MCF 10A (cell line): Measurements from ENCODE around the gene TKTL1. TPM values are rescaled to one million over a fixed set of nuclear protein-coding genes. Genes with fewer than 3 reads are reported as not detected.
"Not testable (repeated sequence)": the region's sequence is repeated elsewhere in the genome, so short reads cannot be mapped to it uniquely, and the experiment has no call there.

Experiments used
- Bru-seq: library from RNA; stranded (reverse); fragments of 400-500 nt; gene quantifications from one replicate; lab custom pipeline; 2021; lab: Mats Ljungman, UMichigan
- BruChase-seq, 2 experiments: library from RNA; stranded (reverse); fragments of 400-500 nt; gene quantifications; one replicate each; lab custom pipeline; 2021; lab: Mats Ljungman, UMichigan
- BruUV-seq: library from RNA; stranded (reverse); fragments of 400-500 nt; replicated peaks from 2 replicates; lab custom pipeline; 2021; lab: Mats Ljungman, UMichigan
- CTCF ChIA-PET: fragments of 300-600 bp; sonication (Branson Sonifier 250); formaldehyde crosslinking; extraction: SDS; loops from one replicate; lab custom pipeline; 2021; ENCODE audit warnings: antibody characterized with exemption, inconsistent platforms; lab: Yijun Ruan, JAX
- POLR2A ChIA-PET: fragments of 300-600, 350-650 bp; sonication (Branson Sonifier 250); formaldehyde crosslinking; extraction: SDS; loops from one replicate; lab custom pipeline; 2020; ENCODE audit warnings: antibody characterized with exemption, inconsistent platforms; lab: Yijun Ruan, JAX
- DNase-seq: peaks from one replicate; pipeline ENCODE4 v3.0.0-alpha.2; 2018; ENCODE audit not compliant: unreplicated experiment
- H3K27ac Mint-ChIP-seq: one replicate; pipeline ENCODE4 v1.8.0; 2022; ENCODE audit warnings: mild to moderate bottlenecking, low read depth, mixed read lengths; ENCODE audit not compliant: unreplicated experiment
- H3K27me3 Mint-ChIP-seq: one replicate; pipeline ENCODE4 v1.8.0; 2022; ENCODE audit warnings: mixed read lengths; ENCODE audit not compliant: insufficient read depth, unreplicated experiment
- H3K36me3 Mint-ChIP-seq: one replicate; pipeline ENCODE4 v1.8.0; 2022; ENCODE audit warnings: mild to moderate bottlenecking, moderate library complexity, mixed read lengths; ENCODE audit not compliant: insufficient read depth, unreplicated experiment
- H3K4me1 Mint-ChIP-seq: one replicate; pipeline ENCODE4 v1.8.0; 2022; ENCODE audit warnings: mixed read lengths; ENCODE audit not compliant: insufficient read depth, unreplicated experiment
- H3K4me3 Mint-ChIP-seq: one replicate; pipeline ENCODE4 v1.8.0; 2022; ENCODE audit warnings: mild to moderate bottlenecking, moderate library complexity, mixed read lengths; ENCODE audit not compliant: unreplicated experiment
- H3K9me3 Mint-ChIP-seq: one replicate; pipeline ENCODE4 v1.8.0; 2022; ENCODE audit warnings: mixed read lengths; ENCODE audit not compliant: unreplicated experiment
- intact Hi-C: fragments of 100-400 bp; cut with micrococcal nuclease; formaldehyde crosslinking; loops from 2 replicates; pipeline ENCODE4 v1.14.1; 2022
- long read RNA-seq: library from polyadenylated mRNA; stranded (forward); transcript quantifications from one replicate; pipeline ENCODE4 v2.0.0, GENCODE V29; 2022
- total RNA-seq: library from RNA; stranded (reverse); gene quantifications from 2 replicates; pipeline ENCODE4 v1.2.3, GENCODE V29; 2022
- TF ChIP-seq, protein P1 (sequence below): fragments of 200-600 bp; IDR thresholded peaks from one replicate; pipeline ENCODE4 v1.8.0; 2022; ENCODE audit warnings: antibody characterized with exemption, mild to moderate bottlenecking; ENCODE audit not compliant: unreplicated experiment

Gene TKTL1, protein sequence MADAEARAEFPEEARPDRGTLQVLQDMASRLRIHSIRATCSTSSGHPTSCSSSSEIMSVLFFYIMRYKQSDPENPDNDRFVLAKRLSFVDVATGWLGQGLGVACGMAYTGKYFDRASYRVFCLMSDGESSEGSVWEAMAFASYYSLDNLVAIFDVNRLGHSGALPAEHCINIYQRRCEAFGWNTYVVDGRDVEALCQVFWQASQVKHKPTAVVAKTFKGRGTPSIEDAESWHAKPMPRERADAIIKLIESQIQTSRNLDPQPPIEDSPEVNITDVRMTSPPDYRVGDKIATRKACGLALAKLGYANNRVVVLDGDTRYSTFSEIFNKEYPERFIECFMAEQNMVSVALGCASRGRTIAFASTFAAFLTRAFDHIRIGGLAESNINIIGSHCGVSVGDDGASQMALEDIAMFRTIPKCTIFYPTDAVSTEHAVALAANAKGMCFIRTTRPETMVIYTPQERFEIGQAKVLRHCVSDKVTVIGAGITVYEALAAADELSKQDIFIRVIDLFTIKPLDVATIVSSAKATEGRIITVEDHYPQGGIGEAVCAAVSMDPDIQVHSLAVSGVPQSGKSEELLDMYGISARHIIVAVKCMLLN
- total RNA-seq (not detected in 2 replicates), Bru-seq, nascent RNA (not detected), BruChase-seq, experiment 1, labeled RNA remaining after a 6-hour chase (not detected), BruChase-seq, experiment 2, labeled RNA remaining after a 2-hour chase (not detected)
- long read RNA-seq: 0 reads

DNA sequence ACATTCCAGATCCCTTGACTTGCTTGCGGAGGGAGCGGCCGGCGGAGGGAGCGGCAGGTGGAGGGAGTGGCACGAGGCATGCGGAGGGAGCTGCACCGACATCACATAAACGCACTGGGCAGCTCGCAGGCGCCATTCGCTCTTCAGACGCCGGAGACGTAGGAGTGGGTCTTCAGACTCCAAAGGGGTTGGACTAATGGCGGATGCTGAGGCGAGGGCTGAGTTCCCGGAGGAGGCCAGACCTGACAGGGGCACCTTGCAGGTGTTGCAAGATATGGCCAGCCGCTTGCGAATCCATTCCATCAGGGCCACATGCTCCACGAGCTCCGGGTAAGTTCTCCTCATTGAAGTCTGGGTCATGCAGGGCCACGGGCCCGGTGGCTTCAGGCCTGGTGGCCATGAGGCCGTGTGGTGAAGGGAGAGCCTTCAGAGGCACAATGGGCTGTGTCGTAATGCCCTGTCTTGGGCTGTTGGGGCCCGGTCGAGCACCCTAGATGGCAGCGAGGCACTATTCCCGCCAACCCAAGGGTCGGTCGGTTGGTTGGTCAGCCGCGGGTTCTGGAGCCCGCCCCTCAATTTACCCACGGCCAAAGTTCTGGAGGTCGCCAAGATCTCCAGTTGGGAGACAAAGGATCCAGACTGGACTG, at the start of gene TKTL1:
TKTL1 (plus strand) TSS at position 132 of the 647 bp plus-strand sequence; CDS start at position 197, 65 bp downstream.
- Mint-ChIP-seq H3K36me3 (no peaks in the 10 kb centered on the region), H3K27ac (no peak within 1 kb of the TSS), H3K27me3 (peaks cover 19% of the 10 kb centered on the region), H3K4me3 (no peak within 1 kb of the TSS), H3K4me1 (no peaks in the 10 kb centered on the region), H3K9me3 (no peaks in the 10 kb centered on the region)
- CTCF ChIA-PET: interaction anchor here (0.5 to 0.6 kb wide), 2 partner anchors 147 to 159 kb away, joined by 3 read pairs; no protein-coding TSS in a partner anchor
- intact Hi-C loops: no loop called here
- POLR2A ChIA-PET: no interaction called here
- no peak for DNase-seq
- no TSS peak for BruUV-seq
- TF ChIP-seq, protein P1, sequence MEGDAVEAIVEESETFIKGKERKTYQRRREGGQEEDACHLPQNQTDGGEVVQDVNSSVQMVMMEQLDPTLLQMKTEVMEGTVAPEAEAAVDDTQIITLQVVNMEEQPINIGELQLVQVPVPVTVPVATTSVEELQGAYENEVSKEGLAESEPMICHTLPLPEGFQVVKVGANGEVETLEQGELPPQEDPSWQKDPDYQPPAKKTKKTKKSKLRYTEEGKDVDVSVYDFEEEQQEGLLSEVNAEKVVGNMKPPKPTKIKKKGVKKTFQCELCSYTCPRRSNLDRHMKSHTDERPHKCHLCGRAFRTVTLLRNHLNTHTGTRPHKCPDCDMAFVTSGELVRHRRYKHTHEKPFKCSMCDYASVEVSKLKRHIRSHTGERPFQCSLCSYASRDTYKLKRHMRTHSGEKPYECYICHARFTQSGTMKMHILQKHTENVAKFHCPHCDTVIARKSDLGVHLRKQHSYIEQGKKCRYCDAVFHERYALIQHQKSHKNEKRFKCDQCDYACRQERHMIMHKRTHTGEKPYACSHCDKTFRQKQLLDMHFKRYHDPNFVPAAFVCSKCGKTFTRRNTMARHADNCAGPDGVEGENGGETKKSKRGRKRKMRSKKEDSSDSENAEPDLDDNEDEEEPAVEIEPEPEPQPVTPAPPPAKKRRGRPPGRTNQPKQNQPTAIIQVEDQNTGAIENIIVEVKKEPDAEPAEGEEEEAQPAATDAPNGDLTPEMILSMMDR: no peak

DNA sequence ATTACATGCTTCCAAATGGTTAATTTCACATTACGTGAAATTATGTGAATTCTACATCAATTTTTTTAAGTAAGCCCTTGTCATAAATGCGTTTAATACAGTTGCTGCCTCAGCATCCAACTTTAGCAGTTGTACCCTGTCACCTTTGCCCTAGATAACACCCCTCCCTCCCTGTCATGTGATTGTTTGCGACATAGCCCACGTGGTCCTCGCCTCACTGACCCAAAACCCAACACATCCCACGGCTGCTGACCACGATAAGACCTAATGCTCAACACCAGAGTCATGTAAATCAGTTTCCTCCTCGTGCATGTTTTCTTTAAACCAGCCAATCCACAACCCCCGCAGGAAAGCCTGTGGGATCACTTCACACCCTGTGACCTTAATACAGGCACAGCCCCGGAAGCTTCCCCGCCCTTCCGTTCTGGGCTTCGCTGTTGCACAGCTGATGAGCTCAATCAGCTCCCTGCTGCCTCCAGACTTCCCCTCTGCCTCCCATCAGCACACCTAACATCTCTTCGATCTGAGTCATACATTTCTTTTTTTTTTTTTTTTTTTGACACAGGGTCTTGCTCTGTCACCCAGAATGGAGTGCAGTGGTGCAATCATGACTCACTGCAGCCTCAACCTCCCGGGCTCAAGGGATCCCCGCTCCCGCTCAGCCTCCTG, 48.1 kb upstream of the TKTL1 start:
- H3K27me3 Mint-ChIP-seq, H3K36me3 Mint-ChIP-seq, H3K27ac Mint-ChIP-seq, BruUV-seq, intact Hi-C loops, CTCF ChIA-PET, H3K9me3 Mint-ChIP-seq, DNase-seq, H3K4me3 Mint-ChIP-seq, POLR2A ChIA-PET, H3K4me1 Mint-ChIP-seq: not testable (repeated sequence)

DNA sequence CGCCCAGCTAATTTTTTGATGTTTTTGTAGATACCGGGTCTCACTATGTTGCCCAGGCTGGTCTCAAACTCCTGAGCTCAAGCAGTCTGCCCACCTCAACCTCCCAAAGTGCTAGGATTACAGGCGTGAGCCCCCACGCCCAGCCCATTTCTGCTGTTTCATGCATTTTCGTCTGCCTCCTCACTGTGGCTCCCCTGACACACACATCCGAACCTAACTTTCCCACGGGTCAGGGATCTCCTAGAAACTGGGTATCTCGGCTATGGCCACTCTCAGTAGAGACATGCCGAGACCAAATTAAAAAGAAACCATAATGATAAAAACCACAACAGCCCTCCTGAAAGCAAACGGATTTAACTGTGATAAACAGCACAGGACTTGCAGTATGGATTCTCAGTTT, 47.5 kb upstream of the TKTL1 start:
- H3K4me3 Mint-ChIP-seq, H3K9me3 Mint-ChIP-seq, H3K36me3 Mint-ChIP-seq, POLR2A ChIA-PET, H3K27me3 Mint-ChIP-seq, H3K4me1 Mint-ChIP-seq, BruUV-seq, DNase-seq, H3K27ac Mint-ChIP-seq, intact Hi-C loops, CTCF ChIA-PET: not testable (repeated sequence)

DNA sequence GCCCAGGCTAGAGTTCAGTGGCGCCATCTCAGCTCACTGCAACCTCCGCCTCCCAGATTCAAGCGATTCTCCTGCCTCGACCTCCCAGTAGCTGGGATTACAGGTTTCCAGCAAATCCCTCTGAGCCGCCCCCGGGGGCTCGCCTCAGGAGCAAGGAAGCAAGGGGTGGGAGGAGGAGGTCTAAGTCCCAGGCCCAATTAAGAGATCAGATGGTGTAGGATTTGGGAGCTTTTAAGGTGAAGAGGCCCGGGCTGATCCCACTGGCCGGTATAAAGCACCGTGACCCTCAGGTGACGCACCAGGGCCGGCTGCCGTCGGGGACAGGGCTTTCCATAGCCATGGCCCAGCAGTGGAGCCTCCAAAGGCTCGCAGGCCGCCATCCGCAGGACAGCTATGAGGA, 38.3 kb upstream of the TKTL1 start, which contains the start of gene OPN1MW3:
OPN1MW3 (plus strand) TSS at position 301 of the 400 bp plus-strand sequence; CDS start at position 339, 38 bp downstream.
- H3K27ac Mint-ChIP-seq, H3K4me3 Mint-ChIP-seq, H3K27me3 Mint-ChIP-seq, H3K36me3 Mint-ChIP-seq, intact Hi-C loops, CTCF ChIA-PET, POLR2A ChIA-PET, DNase-seq, BruUV-seq, H3K4me1 Mint-ChIP-seq, H3K9me3 Mint-ChIP-seq: not testable (repeated sequence)

DNA sequence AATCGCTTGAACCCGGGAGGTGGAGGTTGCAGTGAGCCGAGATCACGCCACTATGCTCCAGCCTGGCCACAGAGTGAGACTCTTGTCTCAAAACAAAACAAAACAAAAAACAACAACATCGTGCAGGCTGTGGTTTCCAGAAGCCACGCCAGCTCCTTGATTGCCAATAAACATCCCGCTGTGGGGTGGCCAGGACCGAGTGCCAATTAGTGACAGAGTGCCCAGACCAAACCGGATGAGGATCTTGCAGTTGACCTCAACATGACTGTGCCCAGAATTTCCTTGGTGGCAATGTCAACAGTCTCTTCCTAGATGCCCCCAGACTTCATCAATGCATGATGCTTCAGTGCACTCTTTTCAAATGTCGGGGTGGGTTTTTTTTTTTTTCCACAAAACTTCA, 36.9 kb upstream of the TKTL1 start:
- H3K27ac Mint-ChIP-seq, BruUV-seq, H3K27me3 Mint-ChIP-seq, POLR2A ChIA-PET, DNase-seq, H3K4me1 Mint-ChIP-seq, H3K4me3 Mint-ChIP-seq, intact Hi-C loops, H3K9me3 Mint-ChIP-seq, H3K36me3 Mint-ChIP-seq, CTCF ChIA-PET: not testable (repeated sequence)

DNA sequence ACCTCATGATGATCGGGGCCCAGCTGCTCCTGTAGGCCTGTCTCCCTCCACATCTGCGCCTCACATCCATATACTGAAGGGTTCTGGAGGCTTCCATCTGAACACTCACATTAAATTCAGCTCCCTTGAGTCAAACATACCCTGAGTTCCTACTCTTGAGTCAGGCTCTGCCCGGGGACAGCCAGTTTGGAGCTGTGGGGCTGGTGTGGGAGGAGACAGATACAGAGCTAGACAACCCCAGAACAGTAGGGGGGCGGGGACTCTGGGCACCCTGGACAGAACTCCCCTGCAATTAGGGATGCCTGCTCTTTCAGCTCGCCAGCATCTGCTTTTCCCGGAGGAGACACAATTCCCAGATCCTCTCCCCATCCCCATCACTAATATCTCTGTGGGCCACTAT, 32.5 kb upstream of the TKTL1 start:
- H3K27ac Mint-ChIP-seq, H3K27me3 Mint-ChIP-seq, intact Hi-C loops, H3K9me3 Mint-ChIP-seq, CTCF ChIA-PET, H3K4me3 Mint-ChIP-seq, BruUV-seq, H3K36me3 Mint-ChIP-seq, H3K4me1 Mint-ChIP-seq, POLR2A ChIA-PET, DNase-seq: not testable (repeated sequence)

DNA sequence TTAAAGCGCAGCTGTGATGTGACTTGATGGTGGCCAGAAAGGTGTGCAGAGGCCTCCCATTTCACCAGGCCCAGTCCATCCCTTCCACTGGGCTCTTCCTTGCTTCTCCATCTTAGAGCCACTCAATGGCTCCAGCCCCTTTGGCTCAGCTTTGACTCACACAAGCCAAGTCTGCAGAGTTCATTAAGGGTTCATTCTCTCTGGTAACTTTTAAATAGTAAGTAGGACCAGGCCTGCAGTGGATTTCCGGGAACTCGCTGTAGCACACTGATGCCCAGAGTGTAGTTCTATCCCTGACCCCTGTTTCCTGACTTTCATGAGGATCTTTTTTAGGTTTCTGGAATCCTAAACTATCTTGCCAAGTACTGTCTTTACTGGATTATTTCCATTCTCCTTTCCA, 26.4 kb upstream of the TKTL1 start:
- BruUV-seq, H3K27me3 Mint-ChIP-seq, H3K4me1 Mint-ChIP-seq, H3K27ac Mint-ChIP-seq, H3K4me3 Mint-ChIP-seq, H3K9me3 Mint-ChIP-seq, intact Hi-C loops, H3K36me3 Mint-ChIP-seq, DNase-seq, CTCF ChIA-PET, POLR2A ChIA-PET: not testable (repeated sequence)
